Stimulated activated CD8-positive, alpha-beta memory T cell treated with anti-CD3 and anti-CD28 coated beads, Interleukin-15, amount 100 ng/mL, for 48 hours (primary cell): ENCODE data around the gene GJD2.

Experiments used
- DNase-seq, 2 donors: peaks; one replicate each; pipeline ENCODE4 v3.0.0-alpha.2; 2020; ENCODE audit warnings: low read depth in 2 of 2

The GJD2 gene

DNA sequence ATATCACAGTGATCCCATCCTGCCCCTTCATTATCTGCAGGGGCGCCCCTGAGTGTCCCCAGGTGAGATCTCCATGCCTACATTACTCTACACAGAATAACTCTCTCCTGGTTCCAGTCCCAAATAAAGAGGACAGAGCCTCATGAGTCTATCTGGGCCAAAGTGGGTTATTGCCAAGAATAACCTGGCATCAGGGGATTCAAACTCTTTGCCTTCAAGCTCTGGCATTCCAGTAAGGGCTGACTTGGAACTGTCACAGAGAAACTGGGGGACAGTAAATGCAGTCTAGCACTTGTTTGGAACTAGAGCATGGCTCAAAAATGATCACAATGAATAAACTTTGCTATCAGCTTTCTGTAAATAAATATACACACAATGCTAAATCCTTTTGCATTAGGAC is 30.3 kb downstream of the GJD2 start:
- DNase-seq, result no peak

DNA sequence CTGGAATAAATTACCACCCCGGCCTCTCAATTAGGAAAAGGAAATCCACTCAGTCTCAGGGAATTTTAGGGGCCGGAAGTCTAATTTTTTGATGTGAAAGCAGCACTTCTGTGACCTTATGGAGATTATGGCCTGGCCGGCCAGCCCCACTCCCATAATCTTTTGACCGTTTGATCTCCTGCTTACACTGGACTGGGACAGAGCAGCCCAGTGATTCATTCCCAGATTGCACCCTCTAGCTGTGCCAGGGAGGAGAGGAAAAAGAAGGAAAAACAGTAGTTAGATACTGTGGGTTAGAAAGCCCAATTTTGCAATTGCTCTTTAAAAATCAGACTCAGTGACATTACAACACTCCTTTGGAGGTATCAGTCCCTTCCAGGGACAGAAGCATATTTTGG is 32.4 kb downstream of the GJD2 start:
- no peak for DNase-seq

DNA sequence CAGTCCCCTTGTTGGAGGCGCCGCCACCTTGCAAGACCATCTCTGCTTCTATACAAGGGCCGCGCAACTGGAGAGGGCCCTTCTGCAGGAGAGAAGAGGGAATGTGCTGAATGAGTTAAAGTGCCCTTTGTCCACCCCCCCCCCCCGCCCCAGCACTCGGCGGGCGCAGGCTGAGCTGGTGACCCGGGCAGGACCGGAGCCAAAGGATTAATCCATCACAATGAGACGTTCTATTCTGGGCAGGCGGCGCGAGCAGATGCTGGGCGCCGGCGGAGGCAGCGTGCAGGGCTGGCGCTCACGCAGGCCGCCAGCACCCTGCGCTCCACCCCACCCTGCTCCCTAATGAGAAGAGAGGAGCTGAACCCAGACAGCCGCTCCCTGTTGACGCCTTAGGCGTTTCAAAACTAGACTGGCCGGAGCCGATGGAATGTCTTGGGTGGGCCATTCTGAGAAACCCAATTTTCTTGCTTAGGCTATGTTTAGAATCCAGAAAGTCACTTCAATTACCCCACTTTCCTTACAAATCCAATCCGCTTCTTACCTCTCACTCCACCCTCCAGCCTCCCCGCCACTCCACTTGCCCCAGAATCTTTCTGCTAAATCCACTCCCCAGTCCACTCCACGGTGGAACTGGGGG is 32.9 kb downstream of the GJD2 start:
- no peak for DNase-seq

DNA sequence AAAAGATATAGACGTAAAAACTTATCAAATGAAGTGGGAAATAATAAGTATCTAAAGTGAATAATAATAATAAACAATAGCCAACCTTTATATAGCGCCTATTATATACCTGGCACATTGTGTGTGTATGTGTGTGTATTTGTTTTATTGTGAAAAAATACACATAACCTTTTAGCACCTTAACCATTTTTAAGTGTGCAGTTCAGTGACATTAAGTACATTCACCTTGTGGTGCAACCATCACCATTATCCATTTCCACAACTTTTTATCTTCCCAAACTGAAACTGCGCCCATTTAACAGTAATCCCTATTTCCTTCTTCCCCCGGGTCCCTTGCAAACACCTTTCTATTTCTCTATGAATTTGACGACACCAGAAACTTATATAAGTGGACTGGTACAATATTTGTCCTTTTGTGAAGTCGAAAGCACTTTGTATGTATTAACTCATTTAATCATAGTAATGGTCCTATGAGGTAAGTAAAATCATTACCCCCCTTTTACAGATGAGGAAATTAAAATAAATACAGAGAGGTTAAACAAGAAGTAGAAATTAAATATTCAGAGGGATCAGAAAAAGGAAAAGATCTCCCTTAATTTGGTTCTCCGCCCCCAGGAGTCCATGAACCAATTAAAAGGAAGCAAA is 33.5 kb downstream of the GJD2 start:
- DNase-seq, result no peak

DNA sequence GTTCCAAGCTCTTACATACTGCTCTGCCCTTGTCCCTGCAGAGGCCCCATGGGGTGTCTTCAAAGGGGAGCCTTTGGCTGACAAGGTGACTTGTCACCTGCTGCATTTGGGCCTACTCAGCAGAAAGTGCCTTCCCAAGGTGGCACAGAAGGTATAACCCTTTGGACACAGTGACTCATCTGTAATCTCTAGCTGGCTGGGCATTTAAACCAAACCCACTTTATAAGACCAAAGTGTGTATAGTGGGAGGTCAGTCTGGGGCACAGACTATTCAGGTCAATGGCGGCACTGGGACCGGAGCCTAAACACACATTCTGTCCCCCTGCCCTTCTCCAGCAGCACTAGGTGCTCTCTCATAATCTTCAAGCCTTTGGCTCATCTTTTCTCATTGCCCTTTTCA is 35.1 kb downstream of the GJD2 start:
- DNase-seq, result no peak

DNA sequence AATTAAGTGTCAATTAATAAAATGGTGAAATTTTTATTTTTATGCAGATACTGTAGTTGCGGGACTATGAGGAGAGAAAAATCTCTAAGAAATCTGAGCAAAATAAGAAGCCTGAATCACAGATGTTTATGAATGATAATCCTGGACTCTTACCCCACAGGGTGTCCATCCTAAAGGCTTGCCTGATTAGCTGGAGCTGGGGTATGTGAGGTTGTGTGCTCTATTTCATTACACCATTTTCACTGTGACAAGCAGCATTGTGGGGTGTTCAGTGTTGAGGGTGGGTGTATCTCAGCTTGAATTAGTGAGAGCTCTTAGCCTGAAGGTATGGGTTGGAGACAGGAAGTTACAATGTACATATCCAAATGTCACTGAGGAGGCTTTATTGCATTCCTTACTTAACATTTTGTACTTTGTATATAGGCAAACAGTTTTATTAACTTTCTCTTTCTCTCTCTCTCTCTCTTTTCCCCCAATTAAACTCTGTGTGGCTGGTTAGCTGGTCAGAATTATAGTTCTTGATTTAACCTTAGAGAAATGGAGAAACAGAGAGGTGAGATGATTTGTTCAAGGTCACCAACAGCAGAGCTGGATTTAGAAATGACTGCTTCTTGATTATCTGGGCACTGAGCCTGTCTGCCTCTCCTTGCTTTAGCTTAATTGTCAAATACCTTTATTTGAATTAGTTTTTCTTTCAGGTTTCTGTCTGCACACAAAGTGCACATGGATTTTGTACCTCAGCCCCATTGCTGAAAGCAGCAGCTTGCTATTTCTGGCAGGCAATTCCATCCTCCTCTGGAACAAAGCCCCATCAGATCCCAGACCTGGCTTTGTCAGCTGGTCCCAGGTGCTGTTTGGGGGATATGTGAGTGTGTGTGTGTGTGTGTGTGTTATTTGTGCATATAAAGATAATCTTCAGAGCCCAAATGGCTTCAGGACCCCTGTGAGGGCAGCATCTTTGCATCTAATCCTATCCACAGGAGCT is 35.8 kb downstream of the GJD2 start:
- DNase-seq, result no peak

DNA sequence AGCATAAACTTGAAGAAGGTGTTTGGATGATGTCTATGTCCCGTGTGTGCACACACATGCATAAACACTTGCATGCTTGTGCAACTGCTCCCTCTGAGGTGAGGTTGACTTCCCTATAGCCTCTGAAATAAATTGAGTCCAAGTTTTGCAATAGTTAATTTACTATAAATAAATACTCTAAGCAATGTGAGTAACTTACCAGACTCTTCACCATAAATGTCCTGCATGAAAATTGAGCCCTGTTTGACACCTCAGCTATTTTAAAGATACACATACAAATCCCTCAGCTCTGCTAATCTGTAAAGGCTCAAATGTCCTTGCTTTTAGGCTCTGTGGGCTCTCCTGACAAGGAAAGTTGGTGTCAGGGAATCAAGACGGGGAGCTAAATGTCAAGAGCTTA is 37.1 kb downstream of the GJD2 start:
- no peak for DNase-seq

DNA sequence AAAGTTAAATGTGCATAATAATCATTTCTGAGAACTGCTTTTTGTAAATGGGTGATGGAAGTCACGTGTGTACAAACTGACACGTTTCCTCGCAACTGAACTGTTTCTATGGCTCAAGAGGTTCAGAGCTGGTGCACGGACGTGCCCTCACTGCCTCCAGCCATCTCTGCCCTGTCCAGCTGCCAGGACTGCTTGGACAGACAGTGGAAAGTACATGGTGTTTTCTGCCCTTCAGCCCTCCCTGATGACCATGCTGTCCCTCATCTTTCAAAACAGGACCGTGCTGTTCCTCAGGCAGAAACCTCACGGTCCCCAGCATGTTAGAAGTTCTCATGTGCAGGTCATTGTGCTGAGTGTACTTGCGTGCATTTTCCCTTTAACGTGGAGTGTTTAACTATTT is 38.7 kb downstream of the GJD2 start:
- DNase-seq, result no peak

DNA sequence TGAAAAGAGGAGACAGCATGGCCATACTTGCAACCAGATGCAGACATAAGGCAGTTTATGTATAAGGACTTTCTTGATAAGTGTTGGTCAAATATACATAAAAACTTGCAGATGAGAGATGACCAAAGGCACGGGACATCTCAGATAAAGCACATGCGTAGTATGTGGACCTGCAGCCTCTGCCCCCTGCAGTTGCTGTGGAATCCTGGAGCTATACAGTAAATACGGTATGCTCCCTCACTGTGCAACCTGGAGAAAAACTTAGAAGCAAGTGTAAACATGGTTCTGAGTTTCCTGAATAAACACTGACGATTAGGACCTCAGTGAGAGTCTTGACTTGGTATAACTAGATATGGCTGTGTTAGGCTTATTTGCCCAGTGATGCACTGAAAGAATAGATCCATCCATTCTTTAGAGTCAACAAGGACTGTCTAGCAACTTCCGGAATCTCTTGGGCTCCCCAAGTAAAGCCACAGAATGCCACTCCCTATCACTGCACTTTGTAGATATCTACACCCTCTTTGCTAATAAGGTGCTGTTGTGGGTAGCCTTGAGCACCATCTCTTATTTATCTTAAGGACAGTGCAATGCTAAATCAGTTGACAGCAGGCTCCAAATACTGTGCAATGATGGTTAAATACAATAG is 40.2 kb downstream of the GJD2 start:
- DNase-seq, result no peak

DNA sequence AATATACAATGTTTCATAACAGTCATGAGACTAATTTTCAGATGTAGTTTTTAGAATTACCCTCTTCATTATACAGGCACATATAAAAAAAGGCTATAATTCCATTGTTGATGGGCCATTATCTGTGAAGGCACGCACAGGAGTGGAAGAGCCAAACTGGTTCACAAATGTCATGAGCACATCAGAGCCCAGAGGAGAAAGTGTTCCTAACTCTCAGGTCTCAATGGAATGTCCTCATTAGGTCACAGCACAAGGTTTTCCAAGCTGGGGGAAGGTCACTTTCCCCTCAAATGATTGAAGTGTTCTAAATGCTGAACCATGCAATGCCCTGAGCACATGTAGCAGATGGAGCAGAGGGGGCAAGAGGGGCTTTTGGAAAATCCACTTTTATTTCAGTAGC is 41.2 kb downstream of the GJD2 start:
- DNase-seq, result no peak

DNA sequence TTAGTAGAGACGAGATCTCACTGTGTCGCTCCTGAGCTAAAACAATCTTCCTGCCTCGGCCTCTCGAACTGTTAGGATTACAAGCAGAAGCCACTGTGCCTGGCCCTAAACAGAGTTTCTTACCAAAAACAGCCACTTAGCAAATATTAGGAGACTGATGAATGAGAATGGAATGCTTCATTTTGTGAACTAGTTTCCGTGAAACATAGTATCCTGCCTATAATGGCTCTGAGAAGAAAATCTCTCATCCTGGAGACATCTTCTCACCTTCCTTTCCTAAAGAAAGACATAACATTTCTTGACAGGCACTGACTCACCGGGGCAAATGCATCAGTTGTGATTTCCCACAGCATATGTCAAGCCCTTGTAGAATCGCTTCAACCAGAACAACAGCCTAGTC is 44.9 kb downstream of the GJD2 start:
- DNase-seq, result no peak

DNA sequence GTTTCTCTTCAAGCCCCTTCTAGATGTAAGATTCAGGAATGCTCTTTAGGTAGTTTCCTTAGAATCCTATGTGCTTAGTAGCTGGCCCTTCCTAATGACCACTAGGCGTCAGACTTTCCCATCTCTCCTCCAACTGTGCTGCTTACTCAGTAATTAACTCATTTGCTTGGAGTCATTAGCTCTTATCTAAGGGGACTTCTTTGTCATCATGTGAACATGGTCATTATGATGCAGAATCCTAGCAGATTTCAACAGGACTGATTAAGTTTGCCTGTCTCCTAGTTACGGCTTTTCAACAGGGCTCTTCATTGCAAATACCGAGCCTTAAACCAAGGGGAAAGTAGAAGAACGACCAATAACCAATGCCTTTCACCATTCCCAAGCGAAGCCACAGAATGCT is 46.4 kb downstream of the GJD2 start:
- DNase-seq, result no peak

DNA sequence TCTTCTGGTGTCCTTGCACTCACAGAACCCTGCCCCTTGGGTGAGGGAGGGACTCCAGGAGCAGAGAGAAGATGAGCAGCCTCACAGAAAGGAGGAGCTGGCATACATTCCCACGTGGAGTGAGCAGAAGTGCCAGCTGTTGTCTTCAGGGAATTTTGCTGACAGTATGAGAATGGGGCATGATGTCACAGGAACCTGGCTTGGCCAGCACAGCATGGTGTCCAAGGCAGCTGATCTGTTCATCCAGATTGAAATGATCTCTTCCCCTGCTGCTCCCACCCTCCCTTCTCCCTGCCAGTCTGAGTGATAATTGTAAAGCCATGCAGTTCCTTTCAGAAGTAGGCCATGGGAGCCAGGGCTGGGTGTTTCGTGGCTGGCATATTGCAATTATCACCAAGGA is 53.3 kb downstream of the GJD2 start:
- DNase-seq, result no peak
